Osteocyte (in vitro differentiated cells): ENCODE results near the gene ZDHHC24. TPM values are rescaled to one million over a fixed set of nuclear protein-coding genes. Genes with fewer than 3 reads are reported as not detected.
A peak's percentile ranks its signal among the peaks of the same experiment; 100 is the strongest.
"Not testable (repeated sequence)": the region's sequence is repeated elsewhere in the genome, so short reads cannot be mapped to it uniquely, and the experiment has no call there.

Experiments
- DNase-seq: peaks from one replicate; pipeline ENCODE4 v3.0.0; 2021; ENCODE audit warnings: mixed read lengths; ENCODE audit not compliant: unreplicated experiment; ENCODE audit errors: extremely low spot score
- H3K27ac Mint-ChIP-seq: one replicate; pipeline ENCODE4 v1.8.0; 2021; ENCODE audit warnings: mild to moderate bottlenecking, mixed read lengths; ENCODE audit not compliant: unreplicated experiment
- H3K27me3 Mint-ChIP-seq: one replicate; pipeline ENCODE4 v1.8.0; 2021; ENCODE audit warnings: mixed read lengths; ENCODE audit not compliant: unreplicated experiment
- H3K36me3 Mint-ChIP-seq: one replicate; pipeline ENCODE4 v1.8.0; 2021; ENCODE audit warnings: mixed read lengths; ENCODE audit not compliant: unreplicated experiment
- H3K4me1 Mint-ChIP-seq: one replicate; pipeline ENCODE4 v1.8.0; 2021; ENCODE audit warnings: mixed read lengths; ENCODE audit not compliant: unreplicated experiment
- H3K4me3 Mint-ChIP-seq: one replicate; pipeline ENCODE4 v1.8.0; 2021; ENCODE audit warnings: mild to moderate bottlenecking, moderate library complexity, mixed read lengths; ENCODE audit not compliant: unreplicated experiment
- H3K9me3 Mint-ChIP-seq: one replicate; pipeline ENCODE4 v1.8.0; 2021; ENCODE audit warnings: mixed read lengths; ENCODE audit not compliant: unreplicated experiment
- CTCF ChIP-seq: fragments of 200-600 bp; sonication (generic); IDR thresholded peaks from 2 replicates; pipeline ENCODE4 v1.5.0; 2021; ENCODE audit warnings: antibody characterized with exemption, mild to moderate bottlenecking, moderate library complexity
- total RNA-seq: library from RNA; stranded (reverse); gene quantifications from 2 replicates; pipeline ENCODE4 v1.2.1, GENCODE V29; 2021

ZDHHC24 gene
- total RNA-seq, 1 donor from 2014 or later, result 16.6 TPM

- Mint-ChIP-seq H3K4me3 (peak within 1 kb of the TSS; percentile 100), H3K27ac (peak within 1 kb of the TSS; percentile 99), H3K9me3 (no peaks in the 10 kb centered on the region), H3K27me3 (no peaks in the 10 kb centered on the region), H3K4me1 (peaks cover 30% of the 10 kb centered on the region), H3K36me3 (peaks cover 2% of the 10 kb centered on the region)
- peak; percentile 99 for DNase-seq
- peak; percentile 80 for TF ChIP-seq CTCF
These were observed 46.8 kb upstream of the ZDHHC24 start, which contains the start of the genes CCDC87 and CCS for GRCh38 chr11:66592457-66593302. TSS of gene CCDC87 (minus strand) at chr11:66593063. CDS start at chr11:66593015, 48 bp downstream. TSS of gene CCS (plus strand) at chr11:66593185. CDS start at chr11:66593262, 77 bp downstream.

- Mint-ChIP-seq H3K4me3 (no peak overlapping the region), H3K27ac (no peak overlapping the region), H3K36me3 (peaks cover 2% of the 10 kb centered on the region), H3K9me3 (no peaks in the 10 kb centered on the region), H3K27me3 (no peaks in the 10 kb centered on the region), H3K4me1 (peaks cover 30% of the 10 kb centered on the region)
- no peak for TF ChIP-seq CTCF
- no peak for DNase-seq
These were observed 45.3 kb upstream of the ZDHHC24 start for GRCh38 chr11:66591175-66591574.

- DNase-seq, result no peak
- Mint-ChIP-seq H3K27ac (no peak overlapping the region), H3K27me3 (no peaks in the 10 kb centered on the region), H3K36me3 (peaks cover 2% of the 10 kb centered on the region), H3K4me1 (peaks cover 24% of the 10 kb centered on the region), H3K4me3 (no peak overlapping the region), H3K9me3 (no peaks in the 10 kb centered on the region)
- no peak for TF ChIP-seq CTCF
These were observed 44.3 kb upstream of the ZDHHC24 start for GRCh38 chr11:66589996-66590675.

DNA sequence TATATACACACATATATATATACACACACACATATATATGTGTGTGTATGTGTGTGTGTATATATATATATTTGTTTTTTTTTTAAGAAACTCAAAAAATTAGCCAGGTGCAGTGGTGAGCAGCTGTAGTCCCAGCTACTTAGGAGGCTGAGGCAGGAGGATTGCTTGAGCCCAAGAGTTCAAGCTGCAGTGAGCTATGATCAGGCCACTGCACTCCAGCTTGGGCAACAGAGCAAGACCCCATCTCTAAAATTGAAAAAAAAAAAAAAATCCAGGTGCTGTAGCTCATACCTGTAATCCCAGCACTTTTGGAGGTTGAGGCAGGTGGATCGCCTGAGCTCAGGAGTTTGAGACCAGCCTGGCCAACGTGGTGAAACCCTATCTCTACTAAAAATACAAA, 43.5 kb upstream of the ZDHHC24 start:
- peaks cover 18% of the 10 kb centered on the region for H3K4me1 Mint-ChIP-seq
- not testable (repeated sequence) for DNase-seq, H3K27me3 Mint-ChIP-seq, H3K4me3 Mint-ChIP-seq, H3K27ac Mint-ChIP-seq, H3K9me3 Mint-ChIP-seq, H3K36me3 Mint-ChIP-seq

DNA sequence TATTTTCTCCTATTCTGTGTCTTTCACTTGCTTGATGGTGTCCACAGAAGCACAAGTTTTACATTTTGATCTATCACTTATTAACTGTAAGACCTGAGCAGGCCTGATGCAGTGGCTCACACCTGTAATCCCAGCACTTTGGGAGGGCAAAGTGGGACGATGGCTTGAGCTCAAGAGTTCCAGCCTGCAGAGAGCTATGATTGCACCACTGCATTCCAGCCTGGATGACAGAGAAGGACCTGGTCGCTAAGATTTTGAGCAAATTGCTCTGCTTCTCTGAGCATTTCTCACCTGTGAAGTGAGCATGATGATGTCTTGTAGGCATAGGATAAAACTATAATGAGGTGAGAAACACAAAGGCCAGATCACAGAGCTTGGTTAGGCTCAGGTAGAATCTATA, 40.3 kb upstream of the ZDHHC24 start:
- no peaks in the 10 kb centered on the region for H3K4me1 Mint-ChIP-seq
- no peak overlapping the region for H3K4me3 Mint-ChIP-seq
- no peaks in the 10 kb centered on the region for H3K9me3 Mint-ChIP-seq
- H3K27me3 Mint-ChIP-seq, result no peaks in the 10 kb centered on the region
- DNase-seq, result no peak
- H3K36me3 Mint-ChIP-seq, result no peaks in the 10 kb centered on the region
- H3K27ac Mint-ChIP-seq, result no peak overlapping the region
- no peak for TF ChIP-seq CTCF

DNA sequence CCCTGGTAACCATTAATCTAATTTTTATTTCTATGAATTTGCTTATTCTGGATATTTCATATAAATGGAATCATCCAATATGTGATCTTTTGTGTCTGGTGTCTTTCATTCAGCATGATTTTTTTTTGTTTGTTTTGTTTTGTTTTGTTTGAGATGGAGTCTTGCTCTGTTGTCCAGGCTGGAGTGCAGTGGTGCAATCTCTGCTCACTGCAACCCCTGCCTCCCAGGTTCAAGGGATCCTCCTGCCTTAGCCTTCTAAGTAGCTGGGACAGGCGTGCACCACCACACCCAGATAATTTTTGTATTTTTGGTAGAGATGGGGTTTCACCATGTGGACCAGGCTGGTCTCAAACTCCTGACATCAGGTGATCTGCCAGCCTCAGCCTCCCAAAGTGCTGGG, 39.6 kb upstream of the ZDHHC24 start:
- H3K4me1 Mint-ChIP-seq, H3K36me3 Mint-ChIP-seq, H3K4me3 Mint-ChIP-seq, DNase-seq, H3K27me3 Mint-ChIP-seq, H3K27ac Mint-ChIP-seq, H3K9me3 Mint-ChIP-seq: not testable (repeated sequence)

DNA sequence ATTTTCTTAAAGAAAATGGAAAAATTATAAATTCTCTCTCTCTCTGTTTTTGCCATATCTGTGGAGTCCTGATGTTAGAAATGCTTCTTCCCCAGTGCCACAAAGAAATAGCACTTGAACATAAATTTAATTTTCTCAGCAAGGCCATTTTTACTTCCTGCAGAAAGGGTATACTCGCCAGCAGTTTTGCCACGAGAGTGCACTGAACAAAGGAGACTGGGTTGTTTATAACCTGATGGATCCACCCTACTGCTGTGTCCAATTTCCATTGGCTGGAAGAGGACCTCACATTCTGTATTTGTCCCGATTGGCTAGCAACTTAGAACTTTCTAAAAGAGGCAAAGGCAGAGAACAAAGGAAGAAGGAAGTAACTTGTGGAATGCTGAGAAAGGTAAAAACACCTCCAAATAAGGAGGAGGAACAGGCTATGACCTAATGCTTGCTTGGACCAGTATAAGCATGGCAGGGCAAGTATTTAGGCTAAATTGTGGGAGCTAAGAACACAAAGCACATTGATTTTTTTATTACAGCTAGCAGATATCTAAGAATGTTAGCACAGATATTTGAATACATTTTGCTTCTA, 36.8 kb upstream of the ZDHHC24 start:
- H3K27me3 Mint-ChIP-seq, H3K27ac Mint-ChIP-seq: not testable (repeated sequence)

More for the DNA sequence above, 36.8 kb upstream of the ZDHHC24 start:
- H3K4me3 Mint-ChIP-seq, DNase-seq, H3K9me3 Mint-ChIP-seq, H3K4me1 Mint-ChIP-seq, H3K36me3 Mint-ChIP-seq: not testable (repeated sequence)
